Measurements from ENCODE around the gene COPS6.
"Not testable (repeated sequence)": the region's sequence is repeated elsewhere in the genome, so short reads cannot be mapped to it uniquely, and the experiment has no call there.

The COPS6 gene

GRCh38 chr7:100127866-100128636, 39.3 kb downstream of the COPS6 start:
- DNase-seq = no peak

GRCh38 chr7:100128637-100128963, 39.8 kb downstream of the COPS6 start:
- no peak for DNase-seq

GRCh38 chr7:100130220-100130607, 41.4 kb downstream of the COPS6 start:
- not testable (repeated sequence) for DNase-seq

- DNase-seq = peak; percentile 30
These were observed 42.1 kb downstream of the COPS6 start for GRCh38 chr7:100130608-100131453.

GRCh38 chr7:100132126-100132525, 43.4 kb downstream of the COPS6 start:
- no peak for DNase-seq

- peak; percentile 34 for DNase-seq
These were observed 44.0 kb downstream of the COPS6 start for GRCh38 chr7:100132697-100133151.

- DNase-seq = no peak
These were observed 49.3 kb downstream of the COPS6 start for GRCh38 chr7:100137851-100138760.

GRCh38 chr7:100141555-100141949, 52.8 kb downstream of the COPS6 start:
- DNase-seq = peak; percentile 69
